ENCODE results near the gene NNAT. TPM values are rescaled to one million over a fixed set of nuclear protein-coding genes. Genes with fewer than 3 reads are reported as not detected.
A peak's percentile ranks its signal among the peaks of the same experiment; 100 is the strongest.

The NNAT gene
- total and polyA plus RNA-seq, 2 of the 8 experiments (the other 6 are each of a cell fraction or from before 2014, with no cell fraction given): 66.8 to 175 TPM

DNA sequence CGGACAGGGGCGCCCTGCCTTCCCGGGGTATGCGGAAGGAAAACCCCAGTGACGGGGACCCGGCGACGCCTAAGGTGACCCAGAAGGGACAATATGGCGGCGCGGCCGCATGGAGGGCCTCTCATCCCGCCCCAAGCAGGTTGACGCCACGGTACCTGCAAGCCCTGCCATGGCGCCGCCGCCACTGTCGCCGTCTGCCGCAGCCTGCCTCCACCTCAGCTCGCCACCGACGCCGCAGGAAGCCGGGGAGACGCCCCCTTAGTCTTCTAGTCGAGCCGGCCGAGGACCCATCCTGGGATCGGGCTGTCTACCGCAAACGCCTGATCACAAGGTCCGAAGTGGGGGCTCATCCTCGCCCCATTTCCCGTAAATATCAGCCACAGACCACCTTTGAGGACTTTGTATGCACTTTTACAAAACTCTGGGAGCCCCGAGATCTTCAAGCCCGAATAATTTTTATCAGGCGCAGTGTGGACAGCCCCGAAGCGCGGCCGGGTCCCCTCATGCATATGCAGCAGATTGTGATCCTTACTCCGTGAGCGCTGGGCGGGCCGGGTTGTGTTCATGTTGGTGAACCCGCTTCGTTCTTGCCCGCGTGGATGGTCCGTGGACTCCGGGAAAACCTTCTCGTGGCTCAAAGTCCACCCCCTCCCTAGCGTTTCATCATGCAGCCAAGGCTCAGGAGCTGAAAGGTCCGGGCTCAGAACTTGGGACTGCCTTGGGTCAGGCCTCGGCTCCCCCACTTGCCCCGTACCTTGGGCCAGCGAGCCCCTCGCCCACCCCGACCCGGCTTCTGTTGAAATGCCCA is 6.8 kb downstream of the NNAT start, which contains the start of gene BLCAP (continued):
- TF ChIP-seq TAF7 (optimal IDR thresholded peaks at IDR 0.05; ENCODE audit: borderline replicate concordance, low read depth, low read length) (peak; percentile 61), SP4 (IDR thresholded peaks at IDR 0.05; ENCODE audit: low read length) (peak; percentile 100), ASH2L (IDR thresholded peaks at IDR 0.05; ENCODE audit: low read length) (peak; percentile 62), CHD7 (IDR thresholded peaks at IDR 0.05; ENCODE audit: insufficient replicate concordance, low read length) (no peak)
